NCI-H345 (cell line): ENCODE results near the gene DIAPH2.
"Not testable (repeated sequence)": the region's sequence is repeated elsewhere in the genome, so short reads cannot be mapped to it uniquely, and the experiment has no call there.

Experiments used
- DNase-seq: peaks from one replicate; lab custom pipeline; 2025; lab: John Stamatoyannopoulos, UW

The DIAPH2 gene

GRCh38 chrX:96833333-96833732, 148.7 kb downstream of the DIAPH2 start:
- DNase-seq = no peak

- no peak for DNase-seq
Observed at GRCh38 chrX:96834137-96834536, 149.5 kb downstream of the DIAPH2 start.

- no peak for DNase-seq
Observed at GRCh38 chrX:96835660-96836289, 151.1 kb downstream of the DIAPH2 start.

- no peak for DNase-seq
Observed at GRCh38 chrX:96837808-96838207, 153.2 kb downstream of the DIAPH2 start.

GRCh38 chrX:96838537-96838936, 153.9 kb downstream of the DIAPH2 start:
- no peak for DNase-seq

- peak; percentile 71 for DNase-seq
Observed at GRCh38 chrX:96841325-96841724, 156.7 kb downstream of the DIAPH2 start.

GRCh38 chrX:96841866-96842265, 157.2 kb downstream of the DIAPH2 start:
- not testable (repeated sequence) for DNase-seq

- DNase-seq = no peak
Observed at GRCh38 chrX:96843566-96843965, 158.9 kb downstream of the DIAPH2 start.

- DNase-seq = no peak
Observed at GRCh38 chrX:96846841-96847240, 162.2 kb downstream of the DIAPH2 start.

- not testable (repeated sequence) for DNase-seq
Observed at GRCh38 chrX:96859422-96859821, 174.8 kb downstream of the DIAPH2 start.

GRCh38 chrX:96861218-96861617, 176.6 kb downstream of the DIAPH2 start:
- DNase-seq = no peak

GRCh38 chrX:96861661-96862060, 177.0 kb downstream of the DIAPH2 start:
- no peak for DNase-seq

- no peak for DNase-seq
Observed at GRCh38 chrX:96883608-96884007, 199.0 kb downstream of the DIAPH2 start, which contains the start of gene RPA4. Gene RPA4 (plus strand): TSS chrX:96883908. CDS start chrX:96884311, 403 bp downstream.

GRCh38 chrX:96884027-96884426, 199.4 kb downstream of the DIAPH2 start:
- no peak for DNase-seq

GRCh38 chrX:96889726-96890125, 205.1 kb downstream of the DIAPH2 start:
- no peak for DNase-seq

- no peak for DNase-seq
Observed at GRCh38 chrX:96906741-96907140, 222.1 kb downstream of the DIAPH2 start.

GRCh38 chrX:96907516-96908272, 223.1 kb downstream of the DIAPH2 start:
- no peak for DNase-seq

GRCh38 chrX:96909291-96909690, 224.6 kb downstream of the DIAPH2 start:
- no peak for DNase-seq

- DNase-seq = no peak
Observed at GRCh38 chrX:96918864-96919263, 234.2 kb downstream of the DIAPH2 start.

GRCh38 chrX:96919672-96920071, 235.0 kb downstream of the DIAPH2 start:
- no peak for DNase-seq

GRCh38 chrX:96924581-96924980, 239.9 kb downstream of the DIAPH2 start:
- DNase-seq = no peak

GRCh38 chrX:96929036-96929435, 244.4 kb downstream of the DIAPH2 start:
- DNase-seq = no peak

GRCh38 chrX:96957718-96958117, 273.1 kb downstream of the DIAPH2 start:
- no peak for DNase-seq

GRCh38 chrX:96971812-96972211, 287.2 kb downstream of the DIAPH2 start:
- no peak for DNase-seq
